Measurements from ENCODE around the gene NSD1. TPM values are rescaled to one million over a fixed set of nuclear protein-coding genes. Genes with fewer than 3 reads are reported as not detected.

The NSD1 gene
- total and polyA plus RNA-seq, 7 donors, result 3.0 to 41.5 (median 34.6) TPM

GRCh38 chr5:177327539-177328522, 194.3 kb downstream of the NSD1 start:
- H3K27me3 ChIP-seq, result no peaks in the 10 kb centered on the region
- WGBS, 2 donors, result 82 to 85% methylated on average over 28 of the region's 28 CpGs
- intact Hi-C loops (cut with DNase I), result no loop called here
- no peak overlapping the region for H3K4me3 ChIP-seq
- peak overlapping the region in 3 of 4 donors; percentile 29 to 40 (median 34) for H3K27ac ChIP-seq
- no peaks in the 10 kb centered on the region for H3K9me3 ChIP-seq
- H3K36me3 ChIP-seq, result peaks cover 0 to 41% (median 17%) of the 10 kb centered on the region in 4 donors
- H3K4me1 ChIP-seq, result no peaks in the 10 kb centered on the region
- DNase-seq, result no peak
- TF ChIP-seq, protein P1, sequence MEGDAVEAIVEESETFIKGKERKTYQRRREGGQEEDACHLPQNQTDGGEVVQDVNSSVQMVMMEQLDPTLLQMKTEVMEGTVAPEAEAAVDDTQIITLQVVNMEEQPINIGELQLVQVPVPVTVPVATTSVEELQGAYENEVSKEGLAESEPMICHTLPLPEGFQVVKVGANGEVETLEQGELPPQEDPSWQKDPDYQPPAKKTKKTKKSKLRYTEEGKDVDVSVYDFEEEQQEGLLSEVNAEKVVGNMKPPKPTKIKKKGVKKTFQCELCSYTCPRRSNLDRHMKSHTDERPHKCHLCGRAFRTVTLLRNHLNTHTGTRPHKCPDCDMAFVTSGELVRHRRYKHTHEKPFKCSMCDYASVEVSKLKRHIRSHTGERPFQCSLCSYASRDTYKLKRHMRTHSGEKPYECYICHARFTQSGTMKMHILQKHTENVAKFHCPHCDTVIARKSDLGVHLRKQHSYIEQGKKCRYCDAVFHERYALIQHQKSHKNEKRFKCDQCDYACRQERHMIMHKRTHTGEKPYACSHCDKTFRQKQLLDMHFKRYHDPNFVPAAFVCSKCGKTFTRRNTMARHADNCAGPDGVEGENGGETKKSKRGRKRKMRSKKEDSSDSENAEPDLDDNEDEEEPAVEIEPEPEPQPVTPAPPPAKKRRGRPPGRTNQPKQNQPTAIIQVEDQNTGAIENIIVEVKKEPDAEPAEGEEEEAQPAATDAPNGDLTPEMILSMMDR (IDR thresholded peaks at IDR 0.05), result no peak
- TF ChIP-seq POLR2AphosphoS5 (IDR thresholded peaks at IDR 0.05), result no peak

GRCh38 chr5:177328545-177329231, 195.1 kb downstream of the NSD1 start:
- TF ChIP-seq POLR2AphosphoS5 (IDR thresholded peaks at IDR 0.05) (no peak), POLR2A (IDR thresholded peaks at IDR 0.05) (no peak), EP300 (IDR thresholded peaks at IDR 0.05) (no peak)
- TF ChIP-seq, protein P1 (IDR thresholded peaks at IDR 0.05), result no peak
- Histone ChIP-seq H3K9me3 (no peaks in the 10 kb centered on the region), H3K27me3 (no peaks in the 10 kb centered on the region), H3K36me3 (peaks cover 8 to 50% (median 24%) of the 10 kb centered on the region in 4 donors), H3K4me1 (no peaks in the 10 kb centered on the region), H3K27ac (no peak overlapping the region), H3K4me3 (no peak overlapping the region)
- no peak for DNase-seq
- WGBS, 2 donors, result 88 to 93% methylated on average over 19 of the region's 19 CpGs
- intact Hi-C loops (cut with DNase I), result no loop called here

- intact Hi-C loops (cut with DNase I), result no loop called here
- TF ChIP-seq POLR2AphosphoS5 (IDR thresholded peaks at IDR 0.05) (no peak), EP300 (IDR thresholded peaks at IDR 0.05) (no peak), POLR2A (IDR thresholded peaks at IDR 0.05) (no peak)
- TF ChIP-seq, protein P1 (IDR thresholded peaks at IDR 0.05), result no peak
- peaks cover 18 to 62% (median 36%) of the 10 kb centered on the region in 4 donors for H3K36me3 ChIP-seq
- no peaks in the 10 kb centered on the region for H3K4me1 ChIP-seq
- no peak overlapping the region for H3K4me3 ChIP-seq
- no peak for DNase-seq
- WGBS, 2 donors, result 86 to 91% methylated on average over 6 of the region's 6 CpGs
- H3K27me3 ChIP-seq, result no peaks in the 10 kb centered on the region
- no peaks in the 10 kb centered on the region for H3K9me3 ChIP-seq
- no peak overlapping the region for H3K27ac ChIP-seq
Observed at GRCh38 chr5:177329883-177330282, 196.3 kb downstream of the NSD1 start.

GRCh38 chr5:177330991-177331842, 197.6 kb downstream of the NSD1 start:
- no peak overlapping the region for H3K27ac ChIP-seq
- H3K27me3 ChIP-seq, result no peaks in the 10 kb centered on the region
- TF ChIP-seq POLR2AphosphoS5 (IDR thresholded peaks at IDR 0.05) (no peak), EP300 (IDR thresholded peaks at IDR 0.05) (no peak), POLR2A (IDR thresholded peaks at IDR 0.05) (no peak)
- TF ChIP-seq, protein P1 (IDR thresholded peaks at IDR 0.05), result no peak
- no peaks in the 10 kb centered on the region for H3K4me1 ChIP-seq
- peaks cover 19 to 75% (median 48%) of the 10 kb centered on the region in 4 donors for H3K36me3 ChIP-seq
- no peak for DNase-seq
- H3K4me3 ChIP-seq, result no peak overlapping the region
- no peaks in the 10 kb centered on the region for H3K9me3 ChIP-seq
- intact Hi-C loops (cut with DNase I), result no loop called here
- 69 to 88% methylated on average over 27 of the region's 27 CpGs for WGBS, 2 donors

All from sigmoid colon (tissue), 7 donors.